NCI-H446 (cell line): ENCODE measurements around the gene SH3BP1.

Experiments used
- DNase-seq, 2 experiments: peaks; one replicate each; lab custom pipeline; 2025; lab: John Stamatoyannopoulos, UW

The SH3BP1 gene

DNA sequence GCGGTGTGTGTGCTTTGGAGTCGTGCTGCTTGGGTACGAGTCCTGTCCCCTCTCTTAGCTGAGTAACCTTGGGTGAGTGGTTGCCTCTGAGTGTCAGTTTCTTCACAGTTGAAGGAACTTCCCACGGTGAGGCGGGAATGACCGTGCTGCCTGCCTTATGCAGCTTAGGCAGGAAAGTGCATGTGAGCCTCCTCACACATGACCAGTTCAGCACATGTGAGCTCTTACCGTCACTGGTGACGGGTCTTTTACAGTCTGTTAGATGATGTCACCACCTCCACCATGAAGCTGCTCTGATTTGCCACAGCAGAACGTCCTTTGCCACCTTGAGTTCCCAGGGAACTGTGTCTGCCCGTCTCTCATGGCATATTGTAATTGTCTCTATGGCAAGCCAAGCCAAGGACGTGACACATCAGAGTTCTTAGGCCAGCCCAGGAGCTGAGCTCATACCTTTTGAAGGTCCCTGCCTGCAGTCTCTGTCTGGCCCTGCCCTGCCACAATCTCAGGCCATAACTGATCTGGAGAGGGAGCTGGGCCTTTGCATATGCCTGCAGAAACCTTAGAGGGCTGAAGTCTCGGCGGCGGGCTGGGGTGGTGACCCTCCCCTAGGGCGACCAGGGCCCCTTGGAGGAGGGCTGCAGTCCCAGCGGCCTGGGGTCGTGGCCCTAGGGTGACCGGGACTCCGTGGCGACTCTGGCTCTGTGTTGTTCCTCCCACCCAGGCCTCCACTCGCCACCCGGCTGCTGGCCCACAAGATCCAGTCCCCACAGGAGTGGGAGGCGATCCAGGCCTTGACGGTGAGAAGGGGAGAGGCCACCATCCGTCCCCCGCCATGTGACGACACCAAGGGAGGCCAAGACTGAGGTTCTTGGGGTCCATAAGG lies 23.0 kb upstream of the SH3BP1 start:
- DNase-seq = no peak

DNA sequence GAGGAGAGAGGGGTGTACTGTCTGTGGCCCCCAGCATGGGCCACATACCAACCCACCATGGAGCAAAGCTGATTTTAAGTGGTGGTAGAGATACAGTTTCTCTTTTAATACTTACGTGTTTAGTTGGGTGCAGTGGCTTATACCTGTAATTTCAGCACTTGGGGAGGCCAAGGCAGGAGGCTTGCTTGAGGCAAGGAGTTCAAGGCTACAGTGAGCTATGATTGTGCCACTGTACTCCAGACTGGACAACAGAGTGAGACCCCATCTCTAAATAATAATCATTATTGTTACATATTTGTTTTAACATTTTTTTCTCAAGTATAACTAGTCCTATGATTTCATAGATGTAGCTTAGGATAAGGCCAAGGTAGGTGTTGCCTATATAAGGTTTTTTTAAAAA lies 22.0 kb upstream of the SH3BP1 start:
- DNase-seq = no peak

DNA sequence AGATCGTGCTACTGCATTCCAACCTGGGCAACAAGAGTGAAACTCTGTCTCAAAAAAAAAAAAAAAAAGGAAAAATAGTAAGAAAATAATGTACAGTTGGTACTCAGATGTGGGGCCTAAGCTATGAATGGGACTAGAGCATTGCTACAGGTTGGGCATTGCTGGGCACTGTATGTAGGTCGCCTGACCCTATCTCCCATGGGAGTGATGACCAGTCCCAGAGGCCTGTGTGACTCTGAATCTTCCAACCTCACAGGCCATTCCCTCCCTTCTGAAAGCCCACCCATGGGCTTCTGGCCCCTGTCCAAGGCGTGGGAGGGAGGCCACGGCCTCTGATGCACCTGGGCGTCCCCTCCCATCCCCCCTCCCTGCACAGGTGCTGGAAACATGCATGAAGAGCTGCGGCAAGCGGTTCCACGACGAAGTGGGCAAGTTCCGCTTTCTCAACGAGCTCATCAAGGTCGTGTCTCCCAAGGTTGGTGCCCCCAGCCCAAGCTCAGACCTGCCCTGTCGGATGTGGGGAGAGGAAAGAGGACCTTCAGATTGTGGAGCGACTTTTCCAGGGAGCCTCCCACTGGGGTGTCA lies 21.3 kb upstream of the SH3BP1 start:
- DNase-seq = no peak

DNA sequence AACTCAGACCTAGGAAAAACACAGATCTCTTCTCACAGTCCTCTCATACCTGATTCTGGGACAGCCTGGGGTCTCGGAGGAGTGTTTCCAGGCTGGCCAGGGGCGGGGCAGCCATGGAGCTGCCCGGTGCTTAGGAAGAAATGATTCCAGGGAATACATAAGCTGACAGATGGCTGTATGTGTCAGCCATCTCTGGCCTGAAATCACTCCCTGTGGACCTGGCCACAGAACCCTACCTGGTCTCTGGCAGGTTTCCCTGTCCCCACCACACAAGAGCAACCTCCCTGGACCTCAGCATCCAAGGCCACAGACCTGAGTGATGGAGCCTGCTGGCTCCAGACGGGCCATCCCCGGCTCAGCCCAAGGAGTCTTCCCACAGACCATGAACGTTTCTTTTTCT lies 20.8 kb upstream of the SH3BP1 start:
- DNase-seq = no peak

DNA sequence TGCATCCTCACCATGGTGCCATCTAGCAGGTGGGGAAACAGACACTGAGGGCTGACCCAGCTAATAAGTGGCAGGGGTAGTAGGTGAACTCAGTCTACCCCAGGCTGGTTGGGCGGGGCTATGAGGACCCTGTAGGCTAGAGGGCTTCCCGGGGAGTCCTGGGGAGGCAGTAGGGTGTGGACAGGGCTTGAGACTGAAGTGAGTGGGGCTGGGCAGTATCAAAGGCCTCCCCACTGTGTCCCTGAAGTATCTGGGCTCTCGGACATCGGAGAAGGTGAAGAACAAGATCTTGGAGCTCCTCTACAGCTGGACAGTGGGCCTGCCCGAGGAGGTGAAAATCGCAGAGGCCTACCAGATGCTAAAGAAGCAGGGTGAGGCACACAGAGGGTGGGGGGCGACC lies 19.5 kb upstream of the SH3BP1 start:
- DNase-seq = no peak

DNA sequence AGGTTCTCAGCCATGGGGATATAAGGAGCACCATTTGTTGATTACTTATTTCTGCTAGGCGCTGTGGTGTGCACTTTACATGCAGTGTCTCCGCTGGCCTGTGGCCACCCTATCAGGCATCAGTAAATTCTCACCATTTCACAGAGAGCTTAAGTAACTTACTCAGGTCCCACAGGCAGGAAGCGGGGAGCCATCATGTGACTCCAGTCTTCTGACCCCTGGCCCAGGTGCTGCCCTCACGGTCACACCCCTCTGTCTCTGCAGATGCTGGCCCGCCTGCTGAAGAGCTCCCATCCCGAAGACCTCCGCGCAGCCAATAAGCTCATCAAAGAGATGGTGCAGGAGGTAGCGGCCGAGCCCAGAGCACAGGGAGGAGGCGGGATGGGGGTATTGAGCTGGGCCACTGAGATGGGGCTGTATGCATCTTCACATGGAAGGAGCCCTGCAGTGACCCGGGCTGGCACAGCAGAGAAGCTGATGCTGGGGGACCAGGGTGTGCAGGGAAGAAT lies 18.1 kb upstream of the SH3BP1 start:
- DNase-seq = no peak

DNA sequence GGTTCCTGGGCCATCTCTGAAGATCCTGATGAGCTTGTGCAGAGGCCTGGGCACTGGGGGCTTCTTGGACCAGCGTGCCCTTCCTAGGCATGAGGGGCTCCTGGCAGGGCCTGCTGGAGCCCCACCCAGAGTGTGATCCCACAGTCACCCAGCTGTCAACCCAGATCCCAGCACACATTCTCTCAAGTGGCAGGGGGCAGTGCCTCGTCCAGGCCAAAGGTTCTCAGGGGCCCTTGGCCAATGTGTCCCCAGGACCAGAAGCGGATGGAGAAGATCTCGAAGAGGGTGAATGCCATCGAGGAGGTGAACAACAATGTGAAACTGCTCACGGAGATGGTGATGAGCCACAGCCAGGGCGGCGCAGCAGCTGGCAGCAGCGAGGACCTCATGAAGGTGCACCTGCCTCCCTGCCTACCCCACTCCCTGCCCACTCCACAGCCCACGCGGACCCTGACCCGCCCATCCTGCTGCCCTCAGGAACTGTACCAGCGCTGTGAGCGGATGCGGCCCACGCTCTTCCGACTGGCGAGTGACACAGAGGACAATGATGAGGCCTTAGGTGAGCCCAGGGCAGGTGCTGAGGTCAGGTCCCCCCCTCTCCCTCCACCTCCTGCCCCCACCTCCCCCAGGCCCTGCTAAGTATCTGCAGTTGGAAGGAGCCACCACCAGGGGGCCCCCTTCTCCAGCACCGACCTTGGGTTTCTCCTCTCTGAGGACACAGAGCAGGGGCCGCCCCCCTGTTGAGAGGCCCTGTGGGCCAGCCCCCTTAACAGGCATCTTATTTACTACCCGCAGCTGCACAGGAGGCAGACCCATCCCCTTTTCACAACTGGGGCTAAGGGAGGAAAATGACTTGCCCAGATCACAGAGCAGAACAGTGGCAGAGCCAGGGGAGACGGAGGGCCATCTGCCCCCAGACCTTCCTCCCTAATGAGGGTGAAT lies 16.1 kb upstream of the SH3BP1 start:
- peak in 1 of 2 experiments; percentile 44 for DNase-seq

DNA sequence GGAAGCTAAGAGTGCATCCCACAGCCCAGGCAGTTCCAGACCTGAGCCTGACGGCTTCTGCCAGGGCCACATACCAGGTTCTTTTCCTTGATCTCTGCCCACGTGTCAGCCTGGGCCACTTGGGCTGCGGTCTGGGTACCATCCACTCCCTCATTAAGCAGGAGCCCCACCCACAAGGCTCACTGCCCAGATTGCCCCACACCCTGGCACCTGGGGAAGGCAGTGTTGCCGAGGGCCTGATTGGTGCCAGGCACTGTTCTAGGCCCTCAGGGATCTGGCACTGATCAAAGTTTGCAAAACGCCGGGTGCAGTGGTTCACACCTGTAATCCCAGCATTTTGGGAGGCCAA lies 15.5 kb upstream of the SH3BP1 start:
- no peak for DNase-seq

DNA sequence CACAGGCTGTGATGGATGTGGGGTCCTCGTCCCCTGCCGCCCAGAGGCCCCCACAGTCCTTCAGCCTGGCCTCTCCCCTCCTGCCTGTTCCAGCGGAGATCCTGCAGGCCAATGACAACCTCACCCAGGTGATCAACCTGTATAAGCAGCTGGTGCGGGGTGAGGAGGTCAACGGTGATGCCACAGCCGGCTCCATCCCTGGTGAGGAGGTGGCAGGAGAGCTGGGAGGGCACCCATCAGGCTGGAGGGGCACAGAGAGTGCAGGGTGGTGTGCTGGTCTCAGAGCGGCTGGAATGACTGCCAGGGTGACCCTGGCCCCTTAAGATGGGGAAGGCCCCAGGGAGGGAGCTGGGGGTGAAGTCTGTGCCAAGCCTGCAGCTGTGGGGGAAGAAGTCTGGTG lies 14.6 kb upstream of the SH3BP1 start:
- DNase-seq = no peak

DNA sequence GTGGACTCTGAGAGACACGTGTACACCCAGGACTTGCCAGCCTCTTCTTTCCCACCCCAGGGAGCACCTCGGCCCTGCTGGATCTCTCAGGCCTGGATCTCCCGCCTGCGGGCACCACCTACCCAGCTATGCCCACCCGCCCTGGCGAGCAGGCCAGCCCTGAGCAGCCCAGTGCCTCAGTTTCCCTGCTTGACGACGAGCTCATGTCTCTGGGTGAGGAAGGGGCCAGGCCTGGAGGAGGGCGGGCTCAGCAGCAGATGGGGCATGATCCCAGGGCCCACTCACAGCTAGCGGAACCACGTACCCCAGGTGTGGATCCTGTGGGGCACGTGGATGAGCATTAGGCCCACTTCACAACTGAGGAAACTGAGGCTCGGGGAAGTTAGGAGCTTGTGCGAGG lies 13.7 kb upstream of the SH3BP1 start:
- DNase-seq = no peak

DNA sequence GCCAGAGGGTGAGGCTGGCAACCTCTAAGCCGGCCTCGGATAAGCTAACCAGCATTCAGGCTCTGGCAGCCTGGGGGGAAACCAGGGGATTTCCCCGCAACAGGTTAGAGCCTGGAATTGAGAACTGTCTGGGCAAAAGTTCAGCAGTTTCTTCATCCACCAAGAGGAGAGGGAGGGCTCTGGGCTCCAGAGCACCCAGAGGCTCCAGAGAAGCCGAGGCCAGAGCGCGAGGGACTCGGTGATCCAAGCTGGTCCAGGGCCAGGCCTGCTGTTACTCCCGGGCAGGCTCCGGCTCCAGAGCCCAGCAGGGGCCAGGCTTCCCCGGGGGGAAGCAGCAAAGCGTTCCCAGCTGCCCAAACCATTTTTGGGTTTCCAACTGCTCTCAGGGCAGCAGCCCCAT lies 13.3 kb upstream of the SH3BP1 start:
- peak in 1 of 2 experiments; percentile 61 for DNase-seq

DNA sequence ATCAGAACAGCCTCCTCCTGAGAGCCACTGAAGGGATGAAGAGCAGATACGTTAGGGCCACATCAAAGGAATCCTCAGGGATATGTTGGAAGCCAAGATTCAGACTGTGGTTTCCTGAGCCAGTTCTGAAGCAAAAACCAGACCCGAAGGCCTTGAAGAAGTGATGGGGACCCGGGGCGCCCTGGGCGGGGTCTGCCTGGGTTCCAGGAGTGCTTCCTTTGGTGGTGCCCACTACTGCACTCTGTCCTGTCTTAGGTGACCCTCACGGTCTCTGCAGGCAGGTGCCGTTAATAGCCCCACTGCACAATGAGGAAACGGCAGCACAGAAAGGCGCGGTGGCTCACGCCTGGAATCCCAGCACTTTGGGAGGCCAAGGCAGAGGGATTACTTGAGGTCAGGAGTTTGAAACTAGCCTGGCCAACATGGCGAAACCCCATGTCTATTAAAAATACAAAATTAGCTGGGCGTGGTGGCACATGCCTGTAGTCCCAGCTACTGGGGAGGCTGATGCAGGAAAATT lies 12.9 kb upstream of the SH3BP1 start:
- no peak for DNase-seq

DNA sequence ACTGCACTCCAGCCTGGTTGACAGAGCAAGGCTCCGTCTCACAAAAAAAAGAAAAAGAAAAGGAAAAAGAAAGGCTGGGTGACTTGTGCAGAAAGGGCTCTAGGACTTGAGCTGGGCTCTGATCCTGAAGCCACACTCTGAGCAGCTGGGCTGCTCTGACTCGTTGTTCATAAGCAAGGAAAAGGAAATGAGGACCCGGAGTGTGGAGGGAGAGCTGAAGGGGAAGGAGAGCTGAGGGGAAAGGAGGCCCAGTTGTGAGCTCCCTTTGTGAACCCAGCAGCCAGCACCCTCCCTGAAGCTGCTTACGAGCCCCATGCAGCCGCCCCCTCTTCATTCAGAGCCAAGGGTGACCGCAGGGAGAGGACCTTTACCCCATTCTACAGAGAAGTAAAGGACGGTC lies 12.3 kb upstream of the SH3BP1 start:
- no peak for DNase-seq

DNA sequence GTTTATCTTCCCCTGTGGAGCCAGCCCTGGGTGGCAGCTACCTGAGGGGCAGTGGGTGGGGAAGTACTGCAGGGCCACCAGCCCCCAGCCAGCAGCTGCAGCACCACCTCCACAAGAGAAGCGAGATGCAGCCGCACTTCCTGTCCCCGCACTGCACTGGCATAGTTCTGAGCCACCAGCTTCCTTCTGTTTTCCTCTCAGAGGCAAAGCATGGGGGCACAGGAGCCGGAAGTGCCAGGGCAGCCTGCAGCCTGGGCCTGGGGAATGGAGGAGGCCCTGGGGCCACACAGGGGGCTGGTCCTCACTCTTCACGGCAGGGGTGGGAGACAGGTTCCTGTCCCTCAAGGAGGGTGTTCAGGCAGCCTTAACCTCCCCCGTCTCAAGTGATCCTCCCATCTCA lies 11.9 kb upstream of the SH3BP1 start:
- DNase-seq = no peak

DNA sequence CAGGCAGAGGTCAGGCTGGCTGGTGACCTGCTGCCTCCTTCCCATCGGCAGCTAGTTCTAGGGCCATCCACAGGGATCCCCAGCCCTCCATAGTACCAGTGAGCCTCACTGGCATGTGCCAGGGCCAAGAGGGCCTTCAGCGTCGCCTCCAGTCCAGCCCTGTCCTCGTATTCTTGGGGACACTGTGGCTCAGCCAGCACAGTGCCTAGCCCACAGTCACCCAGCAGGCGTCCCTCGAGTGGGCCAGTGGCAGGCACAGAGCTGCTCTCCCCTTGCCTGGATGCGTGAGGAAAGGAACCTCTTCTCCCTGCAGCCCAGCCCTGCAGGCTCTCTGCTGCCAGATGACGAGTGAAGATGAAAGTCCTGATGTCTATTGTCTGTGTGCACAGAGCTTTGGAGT lies 10.6 kb upstream of the SH3BP1 start:
- no peak for DNase-seq

DNA sequence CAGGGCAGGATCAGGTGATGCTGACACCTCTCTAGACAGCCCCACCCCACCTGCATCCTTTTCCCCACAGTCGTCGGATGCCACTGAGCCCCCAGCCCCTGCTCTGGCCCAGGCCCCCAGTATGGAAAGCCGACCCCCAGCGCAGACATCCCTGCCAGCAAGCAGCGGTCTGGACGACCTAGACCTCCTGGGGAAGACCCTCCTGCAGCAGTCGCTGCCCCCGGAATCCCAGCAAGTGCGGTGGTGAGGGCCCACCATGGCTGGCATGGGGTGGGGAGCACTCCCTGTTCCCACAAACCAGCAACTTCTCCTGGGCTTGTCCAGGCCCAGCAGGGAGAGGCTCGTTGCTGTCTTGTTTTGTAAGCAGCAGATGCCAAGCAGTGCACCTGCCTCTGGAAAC lies 9.5 kb upstream of the SH3BP1 start:
- DNase-seq = no peak

DNA sequence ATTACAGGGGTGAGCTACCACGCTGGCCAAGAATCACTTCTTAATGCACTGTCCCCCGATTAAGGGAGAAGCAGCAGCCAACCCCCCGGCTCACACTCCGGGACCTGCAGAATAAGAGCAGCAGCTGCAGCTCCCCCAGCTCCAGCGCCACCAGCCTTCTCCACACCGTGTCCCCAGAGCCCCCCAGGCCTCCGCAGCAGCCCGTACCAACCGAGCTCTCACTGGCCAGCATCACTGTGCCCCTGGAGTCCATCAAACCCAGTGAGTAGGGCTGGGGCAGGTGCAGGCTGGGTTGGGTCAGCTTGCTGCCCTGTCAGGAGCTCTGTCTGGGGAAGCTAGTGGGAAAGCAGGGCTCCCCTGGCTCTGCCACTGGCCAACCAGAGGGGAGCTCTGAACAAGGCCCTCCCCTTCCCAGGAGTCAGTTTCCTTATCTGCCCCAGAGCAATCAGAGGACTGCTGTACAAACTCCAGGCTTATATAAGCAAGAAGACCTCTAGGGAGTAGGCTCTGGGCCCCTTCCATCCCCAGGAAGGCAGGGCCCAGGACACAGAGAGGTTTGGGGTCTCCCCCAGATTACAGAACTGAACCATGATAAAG lies 8.5 kb upstream of the SH3BP1 start:
- no peak for DNase-seq

DNA sequence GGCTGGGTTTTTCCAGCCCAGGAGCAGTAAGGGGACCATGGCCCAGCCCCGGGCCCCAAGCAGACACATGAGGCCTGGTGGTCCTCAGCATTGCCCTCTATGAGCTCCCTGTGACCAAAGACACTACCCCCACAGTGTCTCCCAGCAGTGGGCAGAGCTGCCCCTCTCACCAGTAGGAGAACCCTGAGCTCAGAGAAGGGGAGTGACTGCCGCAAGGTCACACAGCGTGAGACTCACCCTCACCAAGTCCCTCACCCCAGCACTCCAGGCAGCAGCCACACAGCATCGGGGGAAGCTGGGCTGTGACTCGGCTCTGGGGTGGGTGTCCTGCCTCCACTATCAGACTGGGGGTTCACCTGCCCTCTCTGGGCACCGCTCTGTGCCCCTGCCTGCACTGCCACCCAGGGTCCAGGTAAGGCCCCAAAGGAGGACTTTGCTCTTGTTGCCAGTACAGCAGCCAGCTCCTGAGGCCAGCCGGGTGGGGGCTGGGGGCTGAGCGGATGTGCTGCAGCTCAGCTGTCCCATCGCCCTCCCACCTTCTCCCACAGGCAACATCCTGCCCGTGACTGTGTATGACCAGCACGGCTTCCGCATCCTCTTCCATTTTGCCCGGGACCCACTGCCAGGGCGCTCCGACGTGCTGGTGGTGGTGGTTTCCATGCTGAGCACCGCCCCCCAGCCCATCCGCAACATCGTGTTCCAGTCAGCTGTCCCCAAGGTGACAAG lies 7.9 kb upstream of the SH3BP1 start:
- DNase-seq = no peak

DNA sequence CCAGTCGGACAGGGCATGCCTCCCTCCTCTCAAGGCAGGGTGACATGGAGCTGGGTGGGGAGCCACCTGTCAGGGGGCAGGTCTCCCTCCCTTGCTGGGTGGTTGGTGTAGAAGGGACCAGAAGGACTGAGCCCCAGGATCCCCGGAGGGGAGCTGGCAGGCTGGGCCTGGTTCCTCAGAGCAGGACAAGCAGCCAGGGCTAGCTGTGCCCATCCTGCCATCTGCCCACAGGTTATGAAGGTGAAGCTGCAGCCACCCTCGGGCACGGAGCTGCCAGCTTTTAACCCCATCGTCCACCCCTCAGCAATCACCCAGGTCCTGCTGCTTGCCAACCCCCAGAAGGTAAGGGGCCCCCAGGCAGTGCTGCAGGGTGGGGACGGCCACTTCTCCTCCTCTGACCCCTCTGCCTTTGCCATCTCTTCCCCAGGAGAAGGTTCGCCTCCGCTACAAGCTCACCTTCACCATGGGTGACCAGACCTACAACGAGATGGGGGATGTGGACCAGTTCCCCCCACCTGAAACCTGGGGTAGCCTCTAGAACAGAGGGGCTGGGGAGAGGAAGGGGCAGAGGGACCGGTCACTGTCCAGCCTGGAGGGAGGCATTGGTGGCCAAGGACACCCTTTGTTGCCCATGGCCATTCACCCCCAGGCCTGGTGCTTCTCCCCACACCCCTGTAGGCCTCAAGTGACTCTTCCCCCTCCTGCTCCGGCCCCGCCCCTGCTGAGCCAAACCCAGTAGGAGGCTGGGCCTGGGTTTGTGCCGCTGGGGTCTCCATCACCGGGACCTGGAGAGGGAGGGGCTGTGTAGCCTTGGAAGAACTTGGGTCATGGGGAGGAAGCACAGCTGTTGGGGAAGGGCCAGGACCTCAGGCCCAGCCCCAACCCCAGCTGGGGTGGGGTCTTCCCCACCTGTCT lies 7.0 kb upstream of the SH3BP1 start:
- no peak for DNase-seq

DNA sequence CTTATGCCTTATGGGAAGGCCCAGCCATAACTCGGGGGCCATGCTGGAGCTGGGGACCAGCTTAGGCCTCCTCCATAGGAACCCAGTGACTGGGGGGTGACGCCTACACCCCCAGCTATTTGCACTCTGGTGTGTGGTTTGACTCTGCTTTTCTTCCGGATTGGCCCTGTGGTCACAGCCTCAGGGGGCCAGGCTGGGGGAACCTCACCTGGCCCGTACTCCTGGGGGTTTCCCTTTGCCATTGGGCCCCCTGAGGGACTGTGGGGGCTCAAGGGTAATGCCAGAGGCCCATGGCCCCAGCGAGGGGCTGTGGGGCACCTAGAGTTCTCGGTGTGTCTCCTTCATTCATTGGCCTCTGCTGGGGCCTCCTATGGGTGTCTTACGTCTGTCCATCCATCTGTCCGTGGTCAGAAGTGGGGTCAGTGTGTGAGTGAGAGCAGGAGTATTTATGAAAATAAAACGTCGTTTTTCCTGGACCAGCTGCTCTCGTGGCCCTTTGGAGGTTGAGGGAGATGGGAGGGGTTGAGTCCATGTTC lies 6.3 kb upstream of the SH3BP1 start:
- no peak for DNase-seq
